Measurements from ENCODE around the gene DLX2. TPM values are rescaled to one million over a fixed set of nuclear protein-coding genes. Genes with fewer than 3 reads are reported as not detected.

Gene DLX2
- total and polyA plus RNA-seq, 2 donors from 2014 or later: not detected

GRCh38 chr2:172083628-172084394 lies 18.9 kb downstream of the DLX2 start:
- intact Hi-C loops (cut with DNase I): no loop called here
- H3K36me3 ChIP-seq (ENCODE audit: control insufficient read depth in 2 of 3, insufficient read depth in 3 of 3, low read length in 3 of 3): no peaks in the 10 kb centered on the region
- H3K27me3 ChIP-seq (ENCODE audit: control insufficient read depth, insufficient read depth, low read length): peaks cover 91% of the 10 kb centered on the region
- H3K9me3 ChIP-seq (ENCODE audit: control insufficient read depth in 2 of 3, insufficient read depth in 1 of 3, low read length in 3 of 3): peaks cover 0 to 4% (median 0%) of the 10 kb centered on the region in 3 donors
- peak in 2 of 5 donors; percentile 20 to 41 for DNase-seq
- TF ChIP-seq, protein P1, sequence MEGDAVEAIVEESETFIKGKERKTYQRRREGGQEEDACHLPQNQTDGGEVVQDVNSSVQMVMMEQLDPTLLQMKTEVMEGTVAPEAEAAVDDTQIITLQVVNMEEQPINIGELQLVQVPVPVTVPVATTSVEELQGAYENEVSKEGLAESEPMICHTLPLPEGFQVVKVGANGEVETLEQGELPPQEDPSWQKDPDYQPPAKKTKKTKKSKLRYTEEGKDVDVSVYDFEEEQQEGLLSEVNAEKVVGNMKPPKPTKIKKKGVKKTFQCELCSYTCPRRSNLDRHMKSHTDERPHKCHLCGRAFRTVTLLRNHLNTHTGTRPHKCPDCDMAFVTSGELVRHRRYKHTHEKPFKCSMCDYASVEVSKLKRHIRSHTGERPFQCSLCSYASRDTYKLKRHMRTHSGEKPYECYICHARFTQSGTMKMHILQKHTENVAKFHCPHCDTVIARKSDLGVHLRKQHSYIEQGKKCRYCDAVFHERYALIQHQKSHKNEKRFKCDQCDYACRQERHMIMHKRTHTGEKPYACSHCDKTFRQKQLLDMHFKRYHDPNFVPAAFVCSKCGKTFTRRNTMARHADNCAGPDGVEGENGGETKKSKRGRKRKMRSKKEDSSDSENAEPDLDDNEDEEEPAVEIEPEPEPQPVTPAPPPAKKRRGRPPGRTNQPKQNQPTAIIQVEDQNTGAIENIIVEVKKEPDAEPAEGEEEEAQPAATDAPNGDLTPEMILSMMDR (IDR thresholded peaks at IDR 0.05; ENCODE audit: borderline replicate concordance, extremely low read depth, insufficient read depth): no peak
- no peak overlapping the region for H3K27ac ChIP-seq (ENCODE audit: low read depth in 2 of 2, low read length in 2 of 2)
- FAIRE-seq: no peak
- H3K4me3 ChIP-seq (ENCODE audit: low read length in 3 of 3): no peak overlapping the region
- no peak overlapping the region for H3K9ac ChIP-seq (ENCODE audit: low read length in 3 of 3)
- H3K4me1 ChIP-seq (ENCODE audit: control insufficient read depth in 2 of 3, insufficient read depth in 2 of 3, low read depth in 1 of 3, low read length in 3 of 3): peaks cover 0 to 20% (median 0%) of the 10 kb centered on the region in 3 donors

DNA sequence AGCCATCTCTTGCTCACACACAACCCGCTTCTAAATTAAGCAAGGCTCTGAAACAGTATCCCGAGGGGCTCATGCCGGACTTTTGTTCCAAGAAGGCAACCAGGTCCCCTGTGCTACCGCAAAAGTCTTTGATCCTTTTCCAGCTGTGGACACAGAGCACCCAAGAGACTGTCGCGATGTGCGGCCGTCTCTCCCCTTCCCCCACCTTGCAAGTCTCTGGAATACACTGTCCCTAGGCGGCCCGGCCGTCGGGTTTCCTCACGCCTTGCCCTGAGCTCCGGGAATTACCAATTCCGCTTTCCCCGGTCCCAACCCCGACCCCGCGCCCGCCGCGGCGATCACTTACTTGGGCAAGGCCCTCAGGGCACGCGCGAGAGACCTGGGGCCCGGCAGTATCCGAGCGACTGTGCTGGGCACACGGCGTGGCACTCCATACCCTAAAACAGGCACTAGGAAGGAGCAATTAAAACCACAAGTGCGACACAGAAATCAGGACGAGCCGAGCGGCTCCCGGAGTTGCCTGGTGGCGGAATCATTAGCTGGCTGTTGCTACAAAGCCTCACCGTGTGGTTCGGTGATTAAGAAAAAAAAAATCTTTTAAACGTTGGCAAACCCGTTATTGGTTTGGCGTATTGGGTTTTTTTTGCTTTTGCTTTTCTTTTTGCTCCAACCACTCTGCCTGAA lies 19.6 kb downstream of the DLX2 start:
- TF ChIP-seq, protein P1 (IDR thresholded peaks at IDR 0.05; ENCODE audit: borderline replicate concordance, extremely low read depth, insufficient read depth): no peak
- Histone ChIP-seq H3K27ac (ENCODE audit: low read depth in 2 of 2, low read length in 2 of 2) (no peak overlapping the region), H3K9me3 (ENCODE audit: control insufficient read depth in 2 of 3, insufficient read depth in 1 of 3, low read length in 3 of 3) (peaks cover 0 to 4% (median 0%) of the 10 kb centered on the region in 3 donors), H3K27me3 (ENCODE audit: control insufficient read depth, insufficient read depth, low read length) (peaks cover 90% of the 10 kb centered on the region), H3K9ac (ENCODE audit: low read length in 3 of 3) (no peak overlapping the region), H3K4me1 (ENCODE audit: control insufficient read depth in 2 of 3, insufficient read depth in 2 of 3, low read depth in 1 of 3, low read length in 3 of 3) (peaks cover 0 to 20% (median 0%) of the 10 kb centered on the region in 3 donors), H3K36me3 (ENCODE audit: control insufficient read depth in 2 of 3, insufficient read depth in 3 of 3, low read length in 3 of 3) (no peaks in the 10 kb centered on the region), H3K4me3 (ENCODE audit: low read length in 3 of 3) (no peak overlapping the region)
- intact Hi-C loops (cut with DNase I): no loop called here
- DNase-seq (peak; percentile 25 to 78 (median 51)), FAIRE-seq (no peak)

- TF ChIP-seq, protein P1 (IDR thresholded peaks at IDR 0.05; ENCODE audit: borderline replicate concordance, extremely low read depth, insufficient read depth): no peak
- DNase-seq (peak in 3 of 5 donors; percentile 10 to 43 (median 21)), FAIRE-seq (no peak)
- no peak overlapping the region for H3K4me3 ChIP-seq (ENCODE audit: low read length in 3 of 3)
- no peak overlapping the region for H3K27ac ChIP-seq (ENCODE audit: low read depth in 2 of 2, low read length in 2 of 2)
- H3K9me3 ChIP-seq (ENCODE audit: control insufficient read depth in 2 of 3, insufficient read depth in 1 of 3, low read length in 3 of 3): peaks cover 0 to 4% (median 0%) of the 10 kb centered on the region in 3 donors
- H3K9ac ChIP-seq (ENCODE audit: low read length in 3 of 3): no peak overlapping the region
- peaks cover 88% of the 10 kb centered on the region for H3K27me3 ChIP-seq (ENCODE audit: control insufficient read depth, insufficient read depth, low read length)
- H3K36me3 ChIP-seq (ENCODE audit: control insufficient read depth in 2 of 3, insufficient read depth in 3 of 3, low read length in 3 of 3): no peaks in the 10 kb centered on the region
- intact Hi-C loops (cut with DNase I): no loop called here
- H3K4me1 ChIP-seq (ENCODE audit: control insufficient read depth in 2 of 3, insufficient read depth in 2 of 3, low read depth in 1 of 3, low read length in 3 of 3): peaks cover 0 to 20% (median 0%) of the 10 kb centered on the region in 3 donors
Measured at GRCh38 chr2:172082105-172082943, 20.4 kb downstream of the DLX2 start.
